ENCODE measurements around the gene NACC2. TPM values are rescaled to one million over a fixed set of nuclear protein-coding genes. Genes with fewer than 3 reads are reported as not detected.

Gene NACC2
- total and polyA plus RNA-seq, 2 experiments from 2014 or later: 3.8 to 20.8 TPM

- Mint-ChIP-seq H3K27me3 (ENCODE audit: insufficient read depth, low read depth, poor library complexity) (peaks cover 14% of the 10 kb centered on the region), H3K9me3 (no peaks in the 10 kb centered on the region)
Measured at GRCh38 chr9:135965124-135965756, 129.8 kb downstream of the NACC2 start.

More at GRCh38 chr9:135965124-135965756, 129.8 kb downstream of the NACC2 start:
- Histone ChIP-seq H2AFZ (no peak overlapping the region), H3K4me3 (no peak overlapping the region), H3K27ac (ENCODE audit: low read depth) (no peak overlapping the region), H3K9me2 (ENCODE audit: insufficient read depth) (no peaks in the 10 kb centered on the region), H3K79me2 (replicated peaks; ENCODE audit: insufficient read depth) (peaks cover 4% of the 10 kb centered on the region), H3F3A (replicated peaks; ENCODE audit: low read depth) (peaks cover 3% of the 10 kb centered on the region; the same call in 1 of the 2 replicates), H3K4me2 (no peak overlapping the region), H4K20me1 (replicated peaks; ENCODE audit: insufficient read depth) (peaks cover under 1% of the 10 kb centered on the region; the same call in 1 of the 2 replicates), H3K4me1 (ENCODE audit: insufficient read depth) (0 out of 2 replicates have a peak, but pooled peaks cover under 1% of the 10 kb centered on the region), H3K27me3 (ENCODE audit: insufficient read depth) (no peaks in the 10 kb centered on the region), H3K36me3 (ENCODE audit: insufficient read depth) (no peaks in the 10 kb centered on the region)
- DNase-seq (ENCODE audit: low spot score): no peak
- H3K36me3 Mint-ChIP-seq (ENCODE audit: low read depth): no peaks in the 10 kb centered on the region
- H3K27ac Mint-ChIP-seq: no peak overlapping the region
- peaks cover 37% of the 10 kb centered on the region for H3K4me1 Mint-ChIP-seq
- no peak overlapping the region; the same call in 2 of the 3 replicates for H3K4me3 Mint-ChIP-seq
- no peak for TF ChIP-seq EZH2 (IDR thresholded peaks at IDR 0.05; ENCODE audit: low read depth, unreplicated experiment)
- TF ChIP-seq ETS1 (IDR thresholded peaks at IDR 0.05): no peak
- no peak for TF ChIP-seq CREB1 (CRISPR knock-in tag; IDR thresholded peaks at IDR 0.05; ENCODE audit: low read depth)
- TF ChIP-seq STAT1 (IDR thresholded peaks at IDR 0.05; ENCODE audit: unreplicated experiment): no peak
- TF ChIP-seq POLR2AphosphoS5 (IDR thresholded peaks at IDR 0.05; ENCODE audit: low read depth): no peak
- TF ChIP-seq ZNF114 (CRISPR knock-in tag; IDR thresholded peaks at IDR 0.05): no peak
- TF ChIP-seq, protein P1, sequence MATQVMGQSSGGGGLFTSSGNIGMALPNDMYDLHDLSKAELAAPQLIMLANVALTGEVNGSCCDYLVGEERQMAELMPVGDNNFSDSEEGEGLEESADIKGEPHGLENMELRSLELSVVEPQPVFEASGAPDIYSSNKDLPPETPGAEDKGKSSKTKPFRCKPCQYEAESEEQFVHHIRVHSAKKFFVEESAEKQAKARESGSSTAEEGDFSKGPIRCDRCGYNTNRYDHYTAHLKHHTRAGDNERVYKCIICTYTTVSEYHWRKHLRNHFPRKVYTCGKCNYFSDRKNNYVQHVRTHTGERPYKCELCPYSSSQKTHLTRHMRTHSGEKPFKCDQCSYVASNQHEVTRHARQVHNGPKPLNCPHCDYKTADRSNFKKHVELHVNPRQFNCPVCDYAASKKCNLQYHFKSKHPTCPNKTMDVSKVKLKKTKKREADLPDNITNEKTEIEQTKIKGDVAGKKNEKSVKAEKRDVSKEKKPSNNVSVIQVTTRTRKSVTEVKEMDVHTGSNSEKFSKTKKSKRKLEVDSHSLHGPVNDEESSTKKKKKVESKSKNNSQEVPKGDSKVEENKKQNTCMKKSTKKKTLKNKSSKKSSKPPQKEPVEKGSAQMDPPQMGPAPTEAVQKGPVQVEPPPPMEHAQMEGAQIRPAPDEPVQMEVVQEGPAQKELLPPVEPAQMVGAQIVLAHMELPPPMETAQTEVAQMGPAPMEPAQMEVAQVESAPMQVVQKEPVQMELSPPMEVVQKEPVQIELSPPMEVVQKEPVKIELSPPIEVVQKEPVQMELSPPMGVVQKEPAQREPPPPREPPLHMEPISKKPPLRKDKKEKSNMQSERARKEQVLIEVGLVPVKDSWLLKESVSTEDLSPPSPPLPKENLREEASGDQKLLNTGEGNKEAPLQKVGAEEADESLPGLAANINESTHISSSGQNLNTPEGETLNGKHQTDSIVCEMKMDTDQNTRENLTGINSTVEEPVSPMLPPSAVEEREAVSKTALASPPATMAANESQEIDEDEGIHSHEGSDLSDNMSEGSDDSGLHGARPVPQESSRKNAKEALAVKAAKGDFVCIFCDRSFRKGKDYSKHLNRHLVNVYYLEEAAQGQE (IDR thresholded peaks at IDR 0.05; ENCODE audit: unreplicated experiment): no peak
- TF ChIP-seq ZNF462 (CRISPR knock-in tag; IDR thresholded peaks at IDR 0.05): no peak
- no peak for TF ChIP-seq JUNB (IDR thresholded peaks at IDR 0.05; ENCODE audit: unreplicated experiment)
- no peak for TF ChIP-seq CTCF (conservative IDR thresholded peaks at IDR 0.05; ENCODE audit: low read depth in 2 of 2)
- TF ChIP-seq NANOG (IDR thresholded peaks at IDR 0.05; ENCODE audit: borderline replicate concordance): no peak
- ATAC-seq: no peak
